ENCODE measurements around the gene DLL1.

- TF ChIP-seq CTCF (IDR thresholded peaks at IDR 0.05) = no peak
- no peak for TF ChIP-seq POLR2A (IDR thresholded peaks at IDR 0.05)
Measured at GRCh38 chr6:170286934-170287265, 4.0 kb downstream of the DLL1 start.
